Stimulated activated CD4-positive, alpha-beta T cell treated with anti-CD3 and anti-CD28 coated beads, Interleukin-15, amount 100 ng/mL, for 1 hour (primary cell): ENCODE data around the gene TSC22D3.

Experiments used
- DNase-seq, 2 donors: peaks; one replicate each; pipeline ENCODE4 v3.0.0-alpha.2; 2020; ENCODE audit warnings: low read depth in 1 of 2, low spot score in 1 of 2

The TSC22D3 gene

GRCh38 chrX:107760304-107761077, 15.1 kb downstream of the TSC22D3 start:
- DNase-seq: no peak

- no peak for DNase-seq
Measured at GRCh38 chrX:107758231-107758766, 17.3 kb downstream of the TSC22D3 start.

- DNase-seq: no peak
Measured at GRCh38 chrX:107755721-107756120, 19.9 kb downstream of the TSC22D3 start.

DNA sequence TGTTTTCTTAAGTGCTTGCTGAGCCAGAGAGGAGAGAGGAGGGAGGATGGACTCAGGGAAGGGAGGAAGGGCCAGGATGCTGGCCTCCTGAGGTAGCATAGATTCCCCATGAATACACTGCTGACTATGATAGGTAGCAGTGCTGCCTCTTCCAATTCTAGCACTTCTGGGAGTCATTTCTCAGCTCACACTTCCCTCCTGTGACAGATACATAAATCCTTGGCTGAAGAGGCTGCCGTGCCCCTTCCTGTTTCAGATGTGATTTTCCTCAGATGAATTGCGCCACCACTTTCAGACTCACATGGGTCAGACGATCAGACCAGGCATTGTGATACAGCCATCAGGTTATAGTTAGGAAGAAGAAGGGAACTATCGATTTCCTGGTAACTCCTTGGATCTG, 22.4 kb downstream of the TSC22D3 start:
- no peak for DNase-seq

DNA sequence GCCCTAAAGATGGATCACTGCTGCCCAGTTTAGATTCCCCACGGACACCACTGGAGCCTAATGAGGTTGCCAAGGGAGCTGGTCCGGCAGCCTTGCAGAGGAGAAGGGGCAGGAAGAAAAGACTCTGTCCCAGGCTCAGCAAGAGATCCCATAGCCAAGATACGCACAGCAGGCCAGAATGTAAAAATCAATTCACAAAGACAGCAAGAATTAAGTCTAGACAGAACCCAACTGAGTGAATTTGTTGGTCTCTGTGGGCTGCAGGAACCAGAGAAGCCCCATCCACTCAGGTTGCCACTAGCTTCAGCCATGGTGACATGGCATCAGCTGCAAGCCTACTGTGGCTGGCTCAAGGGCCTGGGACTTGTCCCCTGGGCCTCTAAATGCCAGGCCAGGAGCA, 22.9 kb downstream of the TSC22D3 start:
- no peak for DNase-seq

DNA sequence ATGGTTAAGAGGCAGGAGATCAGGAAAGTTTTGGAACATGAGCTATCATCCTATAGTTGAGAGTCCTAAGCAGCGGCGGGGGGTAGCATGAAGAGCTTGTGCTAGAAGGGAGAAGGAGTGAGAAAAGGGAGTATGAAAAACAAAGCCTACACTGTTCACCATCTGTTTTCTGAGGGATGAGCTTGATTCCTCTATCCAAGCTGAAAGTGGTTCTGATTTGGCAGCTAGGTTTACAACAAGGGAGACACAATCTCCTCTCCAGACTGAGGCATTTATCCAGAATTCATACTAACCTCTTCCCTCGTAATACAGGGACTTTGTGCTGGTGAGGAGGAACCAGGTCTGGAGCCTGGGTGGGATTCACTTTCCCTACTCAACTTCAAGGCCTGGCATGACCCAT, 23.5 kb downstream of the TSC22D3 start:
- no peak for DNase-seq

GRCh38 chrX:107750861-107751445, 24.6 kb downstream of the TSC22D3 start:
- no peak for DNase-seq

- DNase-seq: no peak
Measured at GRCh38 chrX:107750263-107750662, 25.3 kb downstream of the TSC22D3 start.

GRCh38 chrX:107748506-107748905, 27.1 kb downstream of the TSC22D3 start:
- no peak for DNase-seq

DNA sequence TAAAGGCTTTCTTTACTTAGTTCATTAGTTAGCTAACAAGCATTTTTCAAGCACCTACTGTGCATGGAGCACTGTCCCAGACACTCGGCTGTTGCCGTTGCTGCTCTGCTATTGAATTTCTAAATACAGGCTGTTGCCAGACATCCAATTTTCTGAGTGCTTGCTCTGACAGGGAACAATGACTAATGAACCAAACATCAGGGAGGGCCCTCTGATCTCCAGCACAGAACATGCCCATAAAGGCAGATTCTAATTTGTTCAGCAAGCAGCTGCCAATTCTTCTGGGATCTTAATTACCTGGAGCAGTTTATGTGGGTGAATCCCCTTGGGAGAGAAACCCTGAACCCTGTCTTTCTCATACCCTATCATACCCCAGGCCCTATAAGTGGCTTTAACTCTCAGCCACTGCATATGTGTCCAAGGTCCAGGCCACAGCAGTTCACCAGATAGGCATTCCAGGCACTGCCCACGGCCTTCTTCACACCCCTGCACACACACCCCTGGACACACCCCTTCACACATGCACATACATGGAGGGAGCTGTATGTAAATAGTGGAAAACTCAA, 27.9 kb downstream of the TSC22D3 start:
- no peak for DNase-seq

- DNase-seq: no peak
Measured at GRCh38 chrX:107744868-107745267, 30.7 kb downstream of the TSC22D3 start.

GRCh38 chrX:107743995-107744394, 31.6 kb downstream of the TSC22D3 start:
- no peak for DNase-seq

GRCh38 chrX:107742700-107743191, 32.8 kb downstream of the TSC22D3 start:
- DNase-seq: no peak

DNA sequence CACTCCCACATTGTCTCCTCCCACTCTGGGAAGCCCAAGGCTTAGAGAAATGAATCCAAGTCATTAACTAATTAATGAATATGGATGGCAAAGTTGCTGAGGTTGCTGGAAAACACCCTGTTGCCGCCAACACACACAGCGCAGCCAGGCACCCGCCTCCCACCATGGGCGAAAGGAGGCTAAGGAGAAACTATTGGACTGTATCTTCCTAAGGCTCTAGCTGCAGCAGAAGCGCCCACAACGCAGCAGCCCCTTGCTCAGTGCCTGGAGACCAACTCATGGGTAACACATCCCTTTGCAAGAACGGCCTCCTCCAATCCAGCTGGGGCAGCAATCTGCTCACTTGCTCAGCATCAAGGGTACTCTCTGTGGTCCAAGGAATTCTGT, 34.2 kb downstream of the TSC22D3 start:
- DNase-seq: no peak

DNA sequence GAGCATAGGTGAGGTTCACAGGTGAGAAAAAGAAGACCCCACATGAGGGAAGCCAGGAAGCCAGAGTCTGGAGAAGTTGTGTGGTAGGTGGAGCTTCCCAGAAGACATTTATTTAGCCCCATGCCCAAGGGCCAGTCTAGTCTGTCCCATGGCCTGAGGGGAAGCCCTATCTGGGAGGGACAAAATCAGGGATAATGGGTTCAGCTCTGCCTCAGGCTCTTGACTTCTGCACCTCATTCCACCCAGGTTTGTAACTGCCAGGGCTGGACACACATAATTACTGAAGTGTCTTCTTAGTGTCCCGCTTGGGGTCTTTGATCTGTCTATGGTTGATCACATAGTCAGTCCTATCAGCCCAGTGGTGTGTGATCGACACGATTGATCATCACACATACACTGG, 36.0 kb downstream of the TSC22D3 start:
- no peak for DNase-seq

DNA sequence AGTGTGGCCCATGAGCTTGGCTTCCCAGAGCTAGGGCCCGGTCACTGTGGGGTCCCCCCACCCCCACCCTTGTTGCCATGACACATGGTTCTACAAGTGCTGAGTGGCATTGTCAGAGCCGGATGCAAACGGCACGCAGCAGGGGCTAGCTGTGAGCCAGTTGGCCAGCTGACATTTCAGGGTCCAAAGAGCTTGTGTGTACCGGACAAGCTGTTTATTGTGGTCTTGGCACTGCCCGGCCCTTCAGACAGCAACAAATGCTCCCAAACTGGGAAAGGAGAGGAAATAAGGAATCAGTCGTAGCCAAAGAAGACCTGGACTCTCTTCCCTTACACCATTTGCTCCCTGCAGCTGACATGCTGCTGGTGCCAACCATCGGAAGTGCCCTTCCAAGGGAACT, 36.8 kb downstream of the TSC22D3 start:
- no peak for DNase-seq

DNA sequence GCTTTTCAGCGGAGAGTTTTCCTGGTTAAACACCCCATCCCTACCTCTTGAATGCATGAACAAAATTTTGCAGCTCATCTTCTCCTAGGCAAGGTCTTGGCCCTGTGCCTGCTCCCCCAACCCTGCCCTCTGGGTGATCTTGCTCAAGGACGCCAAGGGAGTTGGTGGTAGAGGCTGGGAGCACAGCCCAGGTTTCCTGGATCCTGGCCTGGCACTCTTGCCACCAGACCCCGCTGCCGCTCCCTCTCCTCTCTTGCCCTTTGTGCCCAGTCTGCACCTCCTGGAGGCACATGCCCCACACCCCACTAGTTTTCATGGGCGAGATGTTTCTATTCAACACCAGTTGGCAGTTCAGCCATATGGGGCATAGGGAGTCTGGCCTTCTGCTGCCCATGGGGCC, 37.3 kb downstream of the TSC22D3 start:
- DNase-seq: no peak

GRCh38 chrX:107736781-107737531, 38.6 kb downstream of the TSC22D3 start:
- no peak for DNase-seq

- no peak for DNase-seq
Measured at GRCh38 chrX:107734646-107735045, 40.9 kb downstream of the TSC22D3 start.

DNA sequence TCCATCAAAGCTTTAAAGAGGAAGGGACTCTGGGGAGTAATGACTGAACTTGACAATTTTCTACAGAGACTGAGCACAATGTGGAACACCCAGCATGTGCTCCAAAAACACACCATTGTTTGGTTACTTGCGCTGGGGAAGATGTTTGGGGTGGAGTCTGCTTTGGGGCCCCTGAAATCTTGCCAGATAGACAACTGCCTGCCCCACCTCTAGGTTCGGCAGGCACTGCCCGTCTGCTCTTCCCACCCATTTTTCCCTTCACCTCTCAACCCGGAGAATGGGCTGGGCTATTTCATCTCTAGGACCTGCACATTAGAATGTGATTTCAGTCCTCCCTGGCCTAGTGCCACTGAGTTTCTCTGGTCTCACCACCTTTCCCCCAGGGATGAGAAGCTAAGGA, 41.9 kb downstream of the TSC22D3 start:
- DNase-seq: no peak

- DNase-seq: no peak
Measured at GRCh38 chrX:107731831-107732502, 43.6 kb downstream of the TSC22D3 start.
